Breast epithelium (tissue), 3 donors: ENCODE results near the gene ABHD16B.

ENCODE experiments used
- CTCF ChIP-seq, 3 donors: fragments of 450-650 bp; IDR thresholded peaks; one replicate each; pipeline ENCODE4 v1.5.1; 2016 to 2017; ENCODE audit warnings: antibody characterized with exemption in 3 of 3, mild to moderate bottlenecking in 3 of 3, moderate library complexity in 3 of 3
- POLR2A ChIP-seq: fragments of 450-650 bp; IDR thresholded peaks from one replicate; pipeline ENCODE4 v1.6.1; 2016; ENCODE audit warnings: antibody characterized with exemption, mild to moderate bottlenecking, moderate library complexity
- POLR2AphosphoS5 ChIP-seq, 3 donors: sonication (generic); formaldehyde crosslinking; IDR thresholded peaks; one replicate each; pipeline ENCODE4 v1.6.1; 2017; ENCODE audit warnings: antibody characterized with exemption in 3 of 3

GRCh38 chr20:63864545-63864977, 3.3 kb downstream of the ABHD16B start:
- no peak for TF ChIP-seq CTCF (IDR thresholded peaks at IDR 0.05)
- no peak for TF ChIP-seq POLR2AphosphoS5 (IDR thresholded peaks at IDR 0.05)
- no peak for TF ChIP-seq POLR2A
